Parathyroid adenoma (tissue), 2 donors: ENCODE results near the gene HOXA3.

Experiments
- H2AFZ ChIP-seq: fragments of 300-600 bp; sonication (generic); one replicate; pipeline ENCODE4 v1.7.0; 2017; ENCODE audit warnings: antibody characterized with exemption, mild to moderate bottlenecking
- H3K27ac ChIP-seq: fragments of 300-600 bp; sonication (generic); one replicate; pipeline ENCODE4 v1.7.0; 2017
- H3K27me3 ChIP-seq: fragments of 300-600 bp; sonication (generic); one replicate; pipeline ENCODE4 v1.7.0; 2017; ENCODE audit warnings: low read length; ENCODE audit not compliant: control insufficient read depth, insufficient read depth
- H3K36me3 ChIP-seq: fragments of 300-600 bp; sonication (generic); one replicate; pipeline ENCODE4 v1.7.0; 2017; ENCODE audit warnings: low read length; ENCODE audit not compliant: control insufficient read depth, insufficient read depth
- H3K4me1 ChIP-seq: fragments of 300-600 bp; sonication (generic); one replicate; pipeline ENCODE4 v1.7.0; 2017; ENCODE audit warnings: control low read depth
- H3K4me2 ChIP-seq: fragments of 300-600 bp; sonication (generic); one replicate; pipeline ENCODE4 v1.7.0; 2017; ENCODE audit warnings: low read length
- H3K4me3 ChIP-seq: fragments of 300-600 bp; sonication (generic); one replicate; pipeline ENCODE4 v1.7.0; 2017; ENCODE audit warnings: low read depth, low read length
- H3K79me2 ChIP-seq: fragments of 300-600 bp; sonication (generic); one replicate; pipeline ENCODE4 v1.7.0; 2017; ENCODE audit warnings: control low read depth
- H3K9ac ChIP-seq: fragments of 300-600 bp; sonication (generic); one replicate; pipeline ENCODE4 v1.7.0; 2017; ENCODE audit warnings: mild to moderate bottlenecking
- H3K9me3 ChIP-seq: fragments of 300-600 bp; sonication (generic); one replicate; pipeline ENCODE4 v1.7.0; 2017; ENCODE audit warnings: low read length; ENCODE audit not compliant: control insufficient read depth
- CTCF ChIP-seq: fragments of 300-600 bp; sonication (generic); IDR thresholded peaks from one replicate; pipeline ENCODE4 v1.7.0; 2017; ENCODE audit warnings: antibody characterized with exemption, mild to moderate bottlenecking
- donor health status: primary hyperparathyroidism.

HOXA3 gene

GRCh38 chr7:27096768-27097514 is 55.4 kb downstream of the HOXA3 start:
- Histone ChIP-seq H3K4me2 (peak overlapping the region; percentile 86), H3K27ac (peak overlapping the region; percentile 52), H3K27me3 (no peaks in the 10 kb centered on the region), H2AFZ (peak overlapping the region; percentile 94), H3K4me1 (no peaks in the 10 kb centered on the region), H3K4me3 (peak overlapping the region; percentile 97), H3K9ac (no peak overlapping the region), H3K36me3 (no peaks in the 10 kb centered on the region), H3K79me2 (no peaks in the 10 kb centered on the region), H3K9me3 (no peaks in the 10 kb centered on the region)
- TF ChIP-seq CTCF: no peak

GRCh38 chr7:27095897-27096767 is 56.3 kb downstream of the HOXA3 start, which contains the start of gene HOXA1:
TSS of gene HOXA1 (minus strand) at chr7:27096000. CDS start at chr7:27095912, 88 bp downstream.
- Histone ChIP-seq H2AFZ (peak within 1 kb of the TSS; percentile 94), H3K36me3 (no peaks in the 10 kb centered on the region), H3K27ac (peak within 1 kb of the TSS; percentile 52), H3K27me3 (no peaks in the 10 kb centered on the region), H3K4me1 (no peaks in the 10 kb centered on the region), H3K79me2 (no peaks in the 10 kb centered on the region), H3K4me3 (peak within 1 kb of the TSS; percentile 97), H3K4me2 (peak within 1 kb of the TSS; percentile 86), H3K9me3 (no peaks in the 10 kb centered on the region), H3K9ac (no peak within 1 kb of the TSS)
- TF ChIP-seq CTCF: no peak

GRCh38 chr7:27095050-27095896 is 57.1 kb downstream of the HOXA3 start:
- Histone ChIP-seq H3K4me2 (peak overlapping the region; percentile 86), H2AFZ (peak overlapping the region; percentile 77), H3K27ac (no peak overlapping the region), H3K36me3 (no peaks in the 10 kb centered on the region), H3K4me3 (peak overlapping the region; percentile 97), H3K4me1 (no peaks in the 10 kb centered on the region), H3K9me3 (no peaks in the 10 kb centered on the region), H3K27me3 (no peaks in the 10 kb centered on the region), H3K9ac (no peak overlapping the region), H3K79me2 (no peaks in the 10 kb centered on the region)
- TF ChIP-seq CTCF: no peak

- no peaks in the 10 kb centered on the region for H3K36me3 ChIP-seq
- no peak for TF ChIP-seq CTCF
- H3K27me3 ChIP-seq: no peaks in the 10 kb centered on the region
- no peak overlapping the region for H3K9ac ChIP-seq
- no peaks in the 10 kb centered on the region for H3K9me3 ChIP-seq
- H3K4me1 ChIP-seq: no peaks in the 10 kb centered on the region
- no peak overlapping the region for H3K4me2 ChIP-seq
- H2AFZ ChIP-seq: no peak overlapping the region
- no peak overlapping the region for H3K27ac ChIP-seq
- H3K79me2 ChIP-seq: no peaks in the 10 kb centered on the region
- peak overlapping the region; percentile 97 for H3K4me3 ChIP-seq
These were observed 57.9 kb downstream of the HOXA3 start for GRCh38 chr7:27094304-27095049.
